Muscle layer of duodenum (tissue), 2 donors: ENCODE data around the gene BAIAP2.
"Not testable (repeated sequence)": the region's sequence is repeated elsewhere in the genome, so short reads cannot be mapped to it uniquely, and the experiment has no call there.

Experiments
- H3K27ac ChIP-seq: one replicate; pipeline ENCODE4 v1.7.0; 2013; ENCODE audit warnings: mild to moderate bottlenecking, low read length
- H3K27me3 ChIP-seq: one replicate; pipeline ENCODE4 v1.7.0; 2013; ENCODE audit warnings: low read depth, mild to moderate bottlenecking, control low read depth, low read length
- H3K36me3 ChIP-seq, 2 donors: one replicate each; pipeline ENCODE4 v1.7.0; 2013; ENCODE audit warnings: low read length in 2 of 2, control low read depth in 1 of 2, mild to moderate bottlenecking in 1 of 2; ENCODE audit not compliant: insufficient read depth in 2 of 2, control insufficient read depth in 1 of 2
- H3K4me1 ChIP-seq, 2 donors: one replicate each; pipeline ENCODE4 v1.7.0; 2013; ENCODE audit warnings: low read length in 2 of 2, mild to moderate bottlenecking in 2 of 2, control low read depth in 1 of 2, moderate library complexity in 1 of 2; ENCODE audit not compliant: insufficient read depth in 2 of 2, control insufficient read depth in 1 of 2
- H3K4me3 ChIP-seq, 2 donors: one replicate each; pipeline ENCODE4 v1.7.0; 2013; ENCODE audit warnings: low read length in 2 of 2, low read depth in 1 of 2, mild to moderate bottlenecking in 1 of 2
- H3K9me3 ChIP-seq, 2 donors: one replicate each; pipeline ENCODE4 v1.7.0; 2013; ENCODE audit warnings: low read length in 2 of 2, control low read depth in 1 of 2, mild to moderate bottlenecking in 1 of 2; ENCODE audit not compliant: control insufficient read depth in 1 of 2
- donor health status: healthy.

Gene BAIAP2

GRCh38 chr17:81078026-81078913 is 43.3 kb downstream of the BAIAP2 start:
- not testable (repeated sequence) for H3K4me3 ChIP-seq, H3K9me3 ChIP-seq, H3K27me3 ChIP-seq, H3K27ac ChIP-seq
- Histone ChIP-seq H3K4me1 (peaks cover 0 to 17% of the 10 kb centered on the region in 2 donors), H3K36me3 (peaks cover 0 to 19% of the 10 kb centered on the region in 2 donors)

DNA sequence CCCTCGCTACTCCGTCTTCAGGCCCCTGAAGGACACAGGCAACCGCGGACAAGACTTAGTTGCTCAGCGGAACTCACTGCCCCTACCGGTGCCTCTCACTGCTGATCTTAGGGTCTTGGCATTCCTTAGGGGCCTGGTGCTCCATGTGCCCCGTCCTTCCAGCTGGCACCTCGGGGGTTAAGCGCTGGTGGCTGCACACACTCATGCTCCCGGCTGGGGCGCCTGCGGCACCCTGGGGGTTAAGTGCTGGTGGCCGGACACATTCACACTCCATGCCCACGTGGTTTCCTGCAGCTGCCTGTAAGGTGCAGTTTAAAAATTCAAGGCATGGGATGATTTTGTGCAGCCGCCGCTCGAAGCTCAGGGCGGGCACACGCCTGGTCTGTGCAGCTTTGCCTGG is 45.1 kb downstream of the BAIAP2 start:
- Histone ChIP-seq H3K4me3 (no peak overlapping the region), H3K27me3 (no peaks in the 10 kb centered on the region), H3K27ac (no peak overlapping the region), H3K36me3 (peaks cover 2 to 24% of the 10 kb centered on the region in 2 donors), H3K4me1 (peaks cover 0 to 23% of the 10 kb centered on the region in 2 donors), H3K9me3 (no peaks in the 10 kb centered on the region)

DNA sequence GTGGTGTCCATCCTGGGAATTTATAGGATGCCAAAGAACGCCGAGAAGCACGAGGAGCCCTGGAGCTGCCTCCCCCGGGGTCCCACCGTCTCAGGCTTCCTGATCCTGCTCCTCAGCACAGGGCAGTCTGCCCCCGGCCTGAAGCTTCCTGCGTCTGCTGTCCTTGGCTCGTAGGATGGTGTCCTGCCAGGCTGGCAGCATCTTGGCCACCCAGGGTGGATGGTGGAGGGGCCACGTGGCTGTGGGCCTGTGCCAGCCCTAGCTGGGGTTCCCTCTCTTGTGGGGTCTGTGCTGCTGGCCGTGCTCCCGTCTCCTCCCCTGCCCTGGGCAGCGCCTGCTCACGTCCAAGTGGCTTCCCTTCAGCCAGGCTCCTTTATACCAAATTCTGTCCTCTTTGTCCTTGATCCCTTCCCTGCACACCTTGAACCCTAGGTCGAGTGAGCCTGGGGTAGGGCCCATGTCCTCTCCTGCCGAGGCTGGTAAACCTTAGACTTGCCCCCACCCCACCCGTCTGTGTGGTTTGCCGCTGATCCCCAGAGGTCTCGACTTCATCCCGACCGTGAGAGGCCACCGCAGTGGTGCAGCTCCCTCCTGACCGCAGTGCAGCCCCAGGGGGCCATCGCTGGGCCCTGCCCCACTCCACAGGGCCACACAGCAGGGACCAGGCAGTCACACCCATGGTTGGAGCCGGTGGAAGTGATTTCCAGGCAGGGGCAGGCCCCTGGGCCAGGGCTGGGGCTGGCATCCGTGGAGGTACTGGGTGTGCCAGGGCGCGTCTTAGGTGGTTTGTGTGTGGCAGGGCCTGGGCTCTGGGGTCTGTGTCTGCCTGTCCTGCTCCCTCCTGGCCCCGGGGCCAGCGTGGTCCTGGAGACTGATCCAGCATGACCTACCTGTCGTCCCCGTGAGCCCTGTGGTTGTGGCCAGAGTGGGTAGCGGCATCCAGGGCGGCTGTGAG is 46.5 kb downstream of the BAIAP2 start:
- H3K9me3 ChIP-seq = no peaks in the 10 kb centered on the region
- no peak overlapping the region for H3K4me3 ChIP-seq
- H3K36me3 ChIP-seq = peaks cover 4 to 24% of the 10 kb centered on the region in 2 donors
- H3K27me3 ChIP-seq = no peaks in the 10 kb centered on the region
- H3K27ac ChIP-seq = no peak overlapping the region
- H3K4me1 ChIP-seq = peaks cover 0 to 23% of the 10 kb centered on the region in 2 donors

GRCh38 chr17:81082177-81083073 is 47.5 kb downstream of the BAIAP2 start:
- Histone ChIP-seq H3K27ac (no peak overlapping the region), H3K9me3 (no peaks in the 10 kb centered on the region), H3K4me3 (no peak overlapping the region), H3K36me3 (peaks cover 4 to 33% of the 10 kb centered on the region in 2 donors), H3K4me1 (peaks cover 0 to 23% of the 10 kb centered on the region in 2 donors), H3K27me3 (no peaks in the 10 kb centered on the region)

GRCh38 chr17:81083125-81083765 is 48.3 kb downstream of the BAIAP2 start:
- Histone ChIP-seq H3K27ac (no peak overlapping the region), H3K9me3 (no peaks in the 10 kb centered on the region), H3K27me3 (no peaks in the 10 kb centered on the region), H3K4me1 (peaks cover 0 to 23% of the 10 kb centered on the region in 2 donors), H3K4me3 (no peak overlapping the region), H3K36me3 (peaks cover 4 to 41% of the 10 kb centered on the region in 2 donors)

DNA sequence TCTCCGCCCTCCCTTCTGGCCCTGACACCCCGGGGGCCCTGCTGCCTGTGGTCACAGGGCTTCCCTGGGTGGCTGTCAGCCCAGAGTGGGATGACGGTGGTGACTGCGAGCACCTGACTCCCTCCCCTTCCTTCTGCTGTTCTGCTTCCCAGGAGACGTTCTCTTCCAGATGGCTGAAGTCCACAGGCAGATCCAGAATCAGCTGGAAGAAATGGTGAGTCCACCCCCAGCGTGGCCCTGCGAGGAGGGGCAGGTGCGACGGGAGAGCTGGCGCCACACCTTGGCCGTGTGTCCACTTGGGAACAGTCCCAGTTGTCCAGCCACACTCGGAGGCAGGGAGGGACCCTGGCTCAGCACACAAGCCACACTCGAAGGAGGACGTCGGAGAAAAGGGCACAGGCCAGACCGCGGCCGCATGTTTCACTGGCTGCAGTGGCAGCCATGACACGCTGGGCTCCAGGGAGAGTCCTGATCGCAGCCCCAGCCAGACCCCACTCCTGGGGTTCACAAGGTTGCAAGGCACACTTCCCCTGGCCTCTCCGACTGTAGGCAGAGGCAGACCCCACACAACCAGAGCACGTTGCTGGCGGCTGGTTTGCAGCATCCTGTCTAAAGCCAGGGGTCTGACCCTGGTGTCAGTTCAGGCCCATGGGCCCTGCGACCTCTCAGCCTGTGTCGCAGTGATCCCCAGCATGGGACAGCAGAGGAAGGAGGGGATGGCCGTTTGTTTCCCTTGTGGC is 49.9 kb downstream of the BAIAP2 start:
- Histone ChIP-seq H3K27me3 (no peaks in the 10 kb centered on the region), H3K36me3 (peaks cover 4 to 46% of the 10 kb centered on the region in 2 donors), H3K4me3 (no peak overlapping the region), H3K9me3 (no peaks in the 10 kb centered on the region), H3K27ac (no peak overlapping the region), H3K4me1 (peaks cover 0 to 22% of the 10 kb centered on the region in 2 donors)

- peaks cover 0 to 21% of the 10 kb centered on the region in 2 donors for H3K4me1 ChIP-seq
- no peak overlapping the region for H3K4me3 ChIP-seq
- no peak overlapping the region for H3K27ac ChIP-seq
These were observed 50.5 kb downstream of the BAIAP2 start for GRCh38 chr17:81085420-81085911.

DNA sequence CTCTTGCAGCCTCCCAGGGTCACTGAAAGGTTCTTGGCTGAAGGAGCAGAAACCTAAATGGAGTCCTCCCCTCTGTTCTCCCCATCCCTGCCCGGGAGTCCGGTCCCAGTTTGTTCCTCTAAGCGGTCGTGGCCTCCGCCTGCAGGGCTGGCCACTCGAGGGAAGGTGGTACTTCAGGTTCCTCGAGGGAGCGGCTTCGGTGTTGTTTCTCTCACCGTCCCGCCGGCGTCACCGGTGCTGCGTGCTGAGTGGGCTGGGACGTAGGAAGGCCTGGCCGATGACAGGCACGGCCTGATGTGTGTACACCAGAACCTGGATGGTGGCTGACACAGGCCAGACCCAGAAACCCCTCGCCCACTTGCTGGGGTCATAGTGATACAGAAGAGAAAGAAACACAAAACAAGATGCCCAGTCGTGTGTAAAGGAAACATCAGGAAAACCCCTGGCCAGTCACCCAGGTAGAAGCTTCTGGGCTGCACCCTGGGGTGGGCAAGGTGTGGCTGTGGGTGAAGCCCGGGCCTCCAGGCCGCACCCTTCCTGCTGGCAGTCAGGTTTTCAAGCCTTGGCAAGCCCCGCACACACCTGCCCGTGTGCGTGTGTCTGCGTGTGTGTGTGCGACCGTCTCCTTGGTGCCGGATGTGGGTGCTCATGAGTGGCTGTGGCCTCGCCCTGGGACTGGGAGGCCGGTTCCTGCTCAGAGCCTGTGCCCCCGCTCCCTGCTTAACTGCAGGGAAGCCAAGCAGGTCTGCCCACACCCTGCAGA is 52.0 kb downstream of the BAIAP2 start:
- Histone ChIP-seq H3K36me3 (peaks cover 4 to 46% of the 10 kb centered on the region in 2 donors), H3K4me3 (no peak overlapping the region), H3K9me3 (no peaks in the 10 kb centered on the region), H3K27ac (no peak overlapping the region), H3K27me3 (no peaks in the 10 kb centered on the region), H3K4me1 (peaks cover 0 to 14% of the 10 kb centered on the region in 2 donors)

More at GRCh38 chr17:81085420-81085911, 50.5 kb downstream of the BAIAP2 start:
- Histone ChIP-seq H3K9me3 (no peaks in the 10 kb centered on the region), H3K36me3 (peaks cover 4 to 46% of the 10 kb centered on the region in 2 donors), H3K27me3 (no peaks in the 10 kb centered on the region)

DNA sequence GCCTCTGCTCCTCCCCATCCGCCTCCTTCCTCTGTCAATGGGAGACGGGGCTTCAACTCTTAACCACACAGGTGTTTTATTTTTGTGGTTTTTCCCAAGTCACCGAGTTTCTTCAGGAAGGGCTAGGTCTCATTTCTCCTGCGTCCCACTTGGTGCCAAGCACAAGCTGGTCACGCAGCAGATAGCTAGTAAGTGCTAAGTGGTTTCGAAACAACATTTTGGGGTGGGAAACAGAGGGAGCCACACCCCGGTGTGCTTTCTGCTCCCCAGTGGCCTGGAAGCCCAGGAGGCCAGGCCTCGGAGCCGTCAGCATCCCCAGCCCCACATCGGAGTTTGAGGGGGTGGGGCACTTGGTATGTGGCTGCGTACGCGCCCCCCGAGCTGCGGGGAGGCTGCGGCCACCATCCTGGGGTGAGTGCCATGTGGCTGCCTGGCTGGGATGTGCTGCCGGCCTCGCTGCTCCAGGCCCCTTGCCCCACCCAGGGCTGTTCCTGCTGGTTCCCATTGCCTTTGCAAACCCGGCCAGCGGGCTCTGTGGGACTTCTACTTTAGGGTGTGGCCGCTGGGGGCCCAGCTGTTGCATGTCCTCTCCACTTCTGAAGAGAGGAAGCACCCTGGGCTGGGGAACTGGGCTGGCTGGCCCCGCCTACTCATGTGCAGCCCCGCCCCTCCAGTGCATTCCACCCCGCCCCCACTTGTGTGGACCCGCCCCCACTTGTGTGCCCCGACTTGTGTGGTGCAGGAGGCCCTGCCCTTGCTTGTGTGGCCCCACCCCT is 55.6 kb downstream of the BAIAP2 start:
- H3K27ac ChIP-seq = no peak overlapping the region

More for the DNA sequence above, 55.6 kb downstream of the BAIAP2 start:
- H3K9me3 ChIP-seq = no peaks in the 10 kb centered on the region
- H3K4me3 ChIP-seq = no peak overlapping the region
- no peaks in the 10 kb centered on the region for H3K27me3 ChIP-seq
- peaks cover 0 to 36% of the 10 kb centered on the region in 2 donors for H3K36me3 ChIP-seq
- peaks cover 4 to 24% of the 10 kb centered on the region in 2 donors for H3K4me1 ChIP-seq
